Measurements from ENCODE around the gene MRPL50.

The MRPL50 gene

DNA sequence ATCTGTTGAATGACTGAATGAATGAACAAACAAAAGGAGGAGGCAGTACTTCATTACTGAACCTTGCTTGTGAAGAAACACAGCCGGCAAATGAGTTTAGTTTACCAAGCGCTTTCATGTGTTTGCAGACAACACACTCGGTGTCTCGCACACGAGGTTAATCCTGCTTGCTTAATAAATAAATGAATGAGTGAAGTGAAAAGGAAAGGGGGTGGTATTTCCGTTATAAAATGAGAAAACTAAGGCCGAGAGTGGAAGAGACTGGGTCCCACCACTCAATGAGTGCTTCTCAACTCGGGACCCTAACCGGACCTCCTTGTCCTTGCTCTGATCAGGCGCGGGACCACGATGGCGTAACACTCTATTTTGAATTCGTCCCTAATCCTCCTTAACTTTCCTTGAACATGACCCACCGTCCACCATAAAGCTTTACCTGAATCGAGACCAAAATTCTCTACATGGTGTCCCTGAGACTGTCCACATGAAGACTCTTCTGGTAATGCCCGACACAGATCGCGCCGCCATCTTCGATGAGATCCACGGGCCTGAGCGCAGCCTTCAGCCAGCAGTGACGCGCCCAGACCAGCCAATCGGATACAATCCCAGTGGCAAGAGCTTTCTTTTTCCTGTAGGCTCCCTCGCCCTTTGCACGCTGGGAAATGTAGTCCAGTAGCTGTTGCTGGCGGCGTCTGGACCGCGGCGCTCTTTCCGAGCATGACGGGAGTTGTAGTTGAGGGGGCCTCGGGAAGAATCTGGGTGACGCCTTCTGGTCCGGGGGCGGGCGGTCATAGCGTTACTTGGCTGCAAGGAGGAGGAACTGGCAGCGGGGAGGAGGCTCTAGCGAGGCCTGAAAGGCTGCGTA is at the start of gene MRPL50, which contains the start of gene ZNF189:
Gene MRPL50 (minus strand): TSS at position 551 of the 862 bp plus-strand sequence. CDS start 26 bp downstream, at position 525.
Gene ZNF189 (plus strand): TSS at position 784 of the 862 bp plus-strand sequence. CDS start 306 bp downstream, outside the sequence.
- DNase-seq, result peak; percentile 98 to 99

DNA sequence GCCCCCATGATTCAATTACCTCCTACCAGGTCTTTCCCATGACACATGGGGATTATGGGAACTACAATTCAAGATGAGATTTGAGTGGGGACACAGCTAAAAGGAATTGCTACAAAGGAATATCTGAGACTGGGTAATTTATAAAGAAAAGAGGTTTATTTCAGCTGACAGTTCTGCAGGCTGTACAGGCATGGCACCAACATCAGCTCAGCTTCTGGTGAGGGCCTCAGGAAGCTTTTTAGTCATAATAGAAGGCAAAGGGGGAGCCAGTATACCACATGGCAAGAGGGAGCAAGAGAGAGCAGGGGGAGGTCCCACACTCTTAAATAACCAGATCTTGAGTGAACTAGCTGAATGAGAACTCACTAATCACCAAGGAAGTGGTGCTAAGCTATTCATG is 48.3 kb upstream of the MRPL50 start:
- DNase-seq, result no peak

DNA sequence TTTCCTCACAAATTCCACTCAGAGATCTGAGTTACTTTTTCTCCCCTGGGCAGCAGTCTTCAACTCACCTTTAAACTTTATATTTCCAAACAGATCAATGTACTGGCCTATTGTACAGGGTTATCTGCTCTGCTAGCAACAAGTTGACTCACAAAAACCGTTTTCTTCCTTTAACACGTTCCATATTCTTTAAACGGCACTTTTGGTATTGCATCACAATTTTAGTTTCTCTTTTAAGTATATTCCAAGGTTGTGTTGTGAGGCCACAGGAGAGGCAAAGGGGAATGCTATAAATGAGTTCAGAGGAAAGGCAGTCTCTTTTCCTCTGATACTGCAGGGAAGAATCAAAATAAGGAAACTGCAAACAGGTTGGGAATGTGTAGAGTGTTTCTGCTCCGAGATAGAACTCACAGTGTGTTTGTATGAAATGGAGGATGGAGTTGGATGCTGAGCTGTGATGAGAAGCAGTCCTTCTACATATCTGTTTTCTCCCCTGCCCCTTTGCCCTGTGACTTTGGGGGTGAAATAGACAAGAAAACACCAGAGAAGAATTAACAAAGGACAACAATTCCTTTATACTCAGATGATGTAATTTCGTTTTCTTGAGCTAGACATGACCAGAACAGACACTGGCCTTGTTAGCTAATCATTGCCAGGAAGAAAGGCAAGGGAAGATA is 47.1 kb upstream of the MRPL50 start:
- no peak for DNase-seq

DNA sequence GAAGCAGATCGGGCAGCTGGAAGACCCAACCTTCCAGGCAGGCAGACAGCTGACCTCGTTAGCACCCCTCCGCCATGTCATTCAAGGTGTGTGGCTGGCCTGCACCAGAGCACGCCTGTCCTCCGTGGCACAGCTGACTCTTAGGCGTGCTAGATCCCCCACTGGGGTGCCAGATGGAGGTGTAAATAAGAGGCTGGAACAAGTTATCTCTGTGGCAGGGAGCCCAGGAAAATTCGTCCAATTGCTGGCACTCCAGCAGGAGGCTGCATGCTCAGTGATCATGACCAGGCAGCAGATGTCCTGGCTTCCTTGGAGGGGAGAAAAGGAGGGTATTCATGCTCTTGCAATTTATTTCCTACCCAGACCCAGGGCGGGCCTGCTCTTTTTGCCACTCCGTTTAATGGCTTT is 45.0 kb upstream of the MRPL50 start:
- DNase-seq, result no peak

DNA sequence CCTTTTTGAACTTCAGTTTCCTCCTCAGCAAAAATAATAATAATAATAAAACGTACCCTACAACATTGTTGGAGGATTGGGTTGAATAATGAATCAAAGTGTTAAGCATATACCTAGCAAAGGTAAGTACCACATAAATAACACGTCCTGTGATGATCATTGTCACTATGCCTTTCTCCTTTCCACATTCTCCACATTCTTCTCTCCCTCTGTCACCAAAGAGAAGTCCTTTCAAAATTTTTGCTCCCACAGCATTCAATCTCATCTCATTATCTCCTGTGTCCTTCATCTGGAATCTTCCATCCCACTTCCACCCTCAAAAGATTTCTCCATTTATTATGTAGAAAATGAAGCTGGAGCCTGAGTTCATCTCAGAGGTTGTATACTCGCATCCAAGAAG is 44.3 kb upstream of the MRPL50 start:
- DNase-seq, result no peak

DNA sequence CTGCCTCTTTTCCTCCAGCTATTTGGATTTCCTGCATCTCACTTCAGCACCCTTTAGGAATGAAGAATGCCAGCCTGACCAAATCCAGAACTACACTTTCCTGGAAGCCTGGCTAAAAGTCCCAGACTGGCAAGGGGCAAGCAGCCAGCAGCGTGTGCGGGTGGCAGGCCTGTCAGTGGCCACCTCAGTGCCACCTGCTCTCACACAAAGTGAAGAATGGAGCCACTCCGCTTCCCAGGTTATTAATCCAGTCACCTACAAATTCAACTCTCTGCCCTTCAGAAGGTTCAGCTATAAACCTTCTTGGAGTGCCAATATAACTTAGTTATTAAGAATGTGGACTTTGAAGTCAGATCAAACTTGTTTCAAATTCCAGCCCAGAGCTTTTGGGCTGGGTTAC is 43.9 kb upstream of the MRPL50 start:
- DNase-seq, result no peak

DNA sequence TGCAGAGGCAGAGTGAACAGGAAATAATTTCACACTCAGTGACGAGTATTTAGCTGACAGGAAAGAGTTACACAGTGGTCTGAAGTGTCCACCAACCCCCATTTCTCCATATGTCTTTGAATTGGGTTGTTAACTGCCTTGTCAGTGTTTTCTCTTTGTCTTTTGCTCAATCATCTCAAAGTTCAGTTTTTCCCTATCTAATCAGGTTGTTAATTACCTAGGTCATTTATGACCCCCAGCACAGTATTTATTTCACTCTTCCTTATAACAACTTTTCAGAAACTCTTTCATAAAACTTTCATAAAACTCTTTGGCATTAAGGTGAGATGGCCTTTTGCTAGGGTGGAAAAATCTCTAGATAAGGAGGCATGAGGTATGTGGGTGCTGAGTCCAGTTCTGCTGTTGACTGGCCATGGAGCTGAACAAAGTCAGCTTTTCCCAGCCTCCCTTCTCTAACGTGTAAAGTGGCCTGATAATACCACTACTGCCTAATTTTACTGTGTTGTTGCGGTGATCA is 42.4 kb upstream of the MRPL50 start:
- DNase-seq, result no peak

DNA sequence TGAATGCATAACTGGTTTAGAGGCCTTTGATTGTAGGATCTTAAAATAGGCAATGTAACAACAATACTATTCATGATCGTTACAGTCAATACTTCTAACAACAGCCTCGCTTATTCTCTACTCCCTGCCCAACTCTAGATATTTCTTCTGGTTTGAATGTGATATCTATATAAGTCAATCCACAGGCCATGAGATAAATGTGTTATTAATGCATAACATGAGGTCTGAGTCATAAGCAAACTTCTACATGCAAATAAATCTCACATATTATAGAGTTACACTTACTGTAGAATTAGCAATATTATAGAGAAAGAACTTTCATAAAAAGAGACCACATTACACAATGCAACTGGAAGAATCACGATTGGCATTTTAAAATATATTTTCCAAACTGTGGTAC is 40.1 kb upstream of the MRPL50 start:
- no peak for DNase-seq

DNA sequence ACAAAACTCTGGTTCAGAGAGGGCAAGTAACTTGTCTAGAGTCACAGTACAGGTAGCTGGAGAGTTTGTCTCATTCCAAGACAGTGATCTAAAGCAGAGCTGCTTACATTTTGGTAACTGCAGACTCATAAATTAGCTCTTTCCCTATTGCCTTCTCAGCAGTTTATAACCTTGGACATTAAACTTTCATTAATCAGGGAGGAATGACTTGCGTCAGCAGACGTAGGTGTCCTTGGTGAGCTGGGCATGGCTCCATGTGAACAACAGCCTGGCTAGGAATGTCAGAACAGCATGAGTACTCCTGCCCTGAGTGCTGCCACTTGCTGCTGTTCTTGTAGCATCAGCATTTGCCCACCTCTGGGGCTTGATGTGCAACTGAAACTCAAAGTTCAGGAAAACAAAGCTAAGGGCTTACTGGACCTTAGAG is 39.4 kb upstream of the MRPL50 start:
- no peak for DNase-seq

DNA sequence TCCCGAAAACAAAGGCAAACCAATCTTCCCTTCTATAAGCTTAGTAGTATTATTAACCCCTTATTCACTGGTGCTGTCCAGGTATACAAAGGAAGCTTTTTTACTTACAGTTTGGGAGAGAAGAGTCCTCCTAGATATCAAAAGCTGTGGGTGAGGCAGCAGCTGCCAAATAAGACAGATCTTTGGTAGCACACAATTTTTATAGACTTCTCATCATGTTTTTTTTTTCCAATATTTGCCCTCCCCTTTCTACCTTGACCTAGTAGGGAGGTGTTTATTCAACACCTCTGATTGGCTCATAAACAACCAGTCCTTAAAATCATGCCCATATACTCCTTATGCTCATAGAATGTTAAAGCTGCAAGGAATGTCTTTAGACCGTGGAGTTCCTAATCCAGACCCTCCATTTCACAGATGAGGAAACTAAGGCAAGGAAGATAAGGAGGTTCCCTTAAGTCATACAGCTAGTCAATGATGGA is 37.2 kb upstream of the MRPL50 start, which contains the start of gene ALDOB:
Gene ALDOB (minus strand): TSS at position 174 of the 479 bp plus-strand sequence. CDS start 4,887 bp downstream, outside the sequence.
- no peak for DNase-seq

DNA sequence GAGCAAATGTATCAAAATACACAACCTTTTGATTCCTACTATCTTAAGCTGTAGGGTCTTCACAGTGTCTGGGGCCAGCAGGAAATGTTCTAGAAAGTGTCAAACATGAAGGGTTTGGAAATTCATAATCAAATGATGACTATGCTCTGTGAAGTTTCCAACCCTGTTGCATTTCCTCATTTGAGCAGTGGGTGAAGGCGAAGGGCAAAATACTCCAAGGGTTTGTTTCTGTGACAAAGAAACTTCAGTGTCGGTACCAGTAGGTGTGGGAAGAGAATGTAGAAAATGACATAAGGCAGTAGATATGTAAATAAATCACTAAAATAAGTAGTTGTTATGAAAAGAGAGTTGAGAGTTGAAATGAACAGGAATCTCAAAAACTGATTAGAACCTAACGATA is 36.6 kb upstream of the MRPL50 start:
- no peak for DNase-seq

DNA sequence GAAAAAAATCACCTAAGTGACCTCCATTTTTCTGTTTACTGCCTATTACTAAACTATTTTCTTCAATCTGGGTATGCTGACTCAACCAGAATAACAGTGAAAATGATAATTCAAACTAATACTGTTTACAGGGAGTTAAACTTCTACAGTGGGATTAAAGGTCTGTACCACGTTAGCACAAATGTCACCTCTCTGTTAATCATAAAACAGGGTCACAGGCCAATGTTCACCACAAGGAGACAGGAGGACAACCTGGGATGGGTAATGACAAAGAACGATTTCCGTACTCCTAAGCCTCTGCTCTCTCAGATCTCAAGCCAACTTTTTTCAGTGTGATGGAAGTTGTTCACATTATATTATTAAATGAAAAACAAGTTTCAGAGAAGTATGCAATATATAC is 34.8 kb upstream of the MRPL50 start:
- no peak for DNase-seq

DNA sequence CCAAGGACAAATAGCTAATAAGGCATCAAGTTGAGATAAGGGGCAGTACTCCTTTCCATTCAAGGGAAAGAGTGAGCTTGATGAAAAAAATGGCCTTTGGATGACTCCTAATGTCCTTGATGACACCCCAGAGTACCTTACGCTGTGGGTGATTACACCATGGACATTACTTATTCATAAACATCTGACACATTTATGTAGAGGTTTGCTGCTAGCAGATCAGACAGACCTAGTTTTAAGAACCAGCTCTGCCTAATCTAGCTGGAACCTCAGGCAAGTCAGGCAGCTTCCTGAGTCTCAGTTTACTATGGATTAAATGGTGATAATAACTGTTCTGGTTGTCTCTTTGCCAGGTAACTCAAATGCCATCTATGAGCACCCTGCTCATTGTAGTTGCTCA is 34.3 kb upstream of the MRPL50 start:
- DNase-seq, result no peak

DNA sequence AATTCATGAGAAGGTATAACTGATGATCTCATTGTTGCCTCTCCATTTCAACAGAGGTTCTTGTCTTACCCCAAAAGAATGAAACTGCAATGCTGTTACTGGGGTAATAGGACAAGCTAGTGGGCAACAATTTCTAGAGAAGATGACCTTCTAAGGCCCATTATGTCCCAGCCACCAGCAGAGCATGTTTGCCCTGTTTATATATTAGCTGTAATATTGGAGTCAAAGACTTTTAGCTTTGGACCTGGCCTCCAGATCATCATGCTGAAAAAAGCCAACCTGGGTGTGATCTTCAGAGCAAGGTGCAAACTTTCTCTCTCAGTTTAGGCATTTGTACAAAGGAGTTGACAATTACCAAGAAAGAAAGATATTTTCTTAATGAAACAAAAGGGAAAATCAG is 33.8 kb upstream of the MRPL50 start:
- no peak for DNase-seq

DNA sequence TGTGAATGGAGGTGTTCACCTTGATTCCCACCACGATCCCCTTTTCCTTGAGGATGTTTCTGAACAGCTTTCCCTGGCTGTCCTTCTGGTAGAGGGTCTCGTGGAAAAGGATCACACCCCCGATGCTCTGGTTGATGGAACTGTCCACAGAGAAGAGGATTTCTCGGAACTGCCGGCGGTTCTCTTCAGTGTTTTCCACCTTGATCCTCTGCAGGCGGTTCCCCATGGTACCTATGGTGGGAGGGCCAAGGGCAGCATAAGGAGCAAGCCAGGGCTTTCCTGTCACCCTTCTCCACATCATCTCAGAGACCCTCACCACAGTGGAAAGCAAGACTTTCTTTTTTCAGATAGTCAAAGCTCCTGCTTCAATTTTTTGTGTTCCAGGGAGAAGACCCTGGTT is 31.3 kb upstream of the MRPL50 start:
- DNase-seq, result no peak

DNA sequence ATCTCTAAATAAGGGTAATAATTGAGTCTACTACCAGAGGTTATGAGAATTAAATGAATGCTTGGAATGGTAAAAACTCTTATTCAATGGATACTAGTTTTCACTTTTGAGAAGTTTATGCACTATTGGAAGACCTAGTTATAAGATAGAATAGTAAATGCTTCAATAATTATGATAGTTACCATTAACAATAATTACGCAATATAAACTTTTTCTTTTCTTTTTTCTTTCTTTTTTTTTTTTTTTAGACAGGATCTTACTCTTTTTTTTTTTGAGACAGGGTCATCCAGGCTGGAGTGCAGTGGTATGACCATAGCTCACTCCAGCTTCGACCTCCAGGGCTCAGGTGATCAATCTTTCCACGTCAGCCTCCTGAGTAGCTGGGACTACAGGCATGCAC is 30.5 kb upstream of the MRPL50 start:
- no peak for DNase-seq

DNA sequence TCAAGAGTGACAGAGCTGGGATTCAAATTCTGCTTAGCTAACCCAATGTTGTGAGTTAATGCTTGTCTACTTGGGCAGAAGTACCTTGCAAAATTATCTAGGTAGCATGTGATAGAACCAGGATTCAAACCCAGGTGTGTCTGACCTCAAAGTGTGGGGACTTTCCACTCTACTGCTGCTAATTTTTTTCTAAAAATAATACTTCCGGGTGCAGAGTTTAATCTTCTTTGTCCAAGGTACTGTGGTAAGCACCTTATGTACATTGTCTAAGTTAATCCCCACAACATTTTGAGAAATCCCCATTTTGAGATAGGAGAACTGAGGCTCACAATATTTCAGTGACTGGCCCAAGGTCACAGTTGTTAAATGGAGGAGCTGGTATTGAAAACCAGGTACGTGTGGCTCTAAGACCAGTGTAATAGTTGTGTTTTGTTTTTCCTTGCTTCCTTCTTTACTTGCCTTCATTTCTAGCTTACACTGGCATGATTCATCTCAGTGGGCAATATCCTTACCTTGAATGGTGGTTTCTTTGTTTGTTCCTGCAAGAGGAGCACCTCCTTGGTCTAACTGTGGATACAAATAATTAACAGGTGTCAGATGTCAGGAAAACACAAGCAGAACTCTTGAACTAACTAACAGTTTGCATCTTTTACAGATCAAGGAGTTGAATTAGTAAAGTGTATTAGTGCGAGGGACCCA is 29.7 kb upstream of the MRPL50 start:
- no peak for DNase-seq

DNA sequence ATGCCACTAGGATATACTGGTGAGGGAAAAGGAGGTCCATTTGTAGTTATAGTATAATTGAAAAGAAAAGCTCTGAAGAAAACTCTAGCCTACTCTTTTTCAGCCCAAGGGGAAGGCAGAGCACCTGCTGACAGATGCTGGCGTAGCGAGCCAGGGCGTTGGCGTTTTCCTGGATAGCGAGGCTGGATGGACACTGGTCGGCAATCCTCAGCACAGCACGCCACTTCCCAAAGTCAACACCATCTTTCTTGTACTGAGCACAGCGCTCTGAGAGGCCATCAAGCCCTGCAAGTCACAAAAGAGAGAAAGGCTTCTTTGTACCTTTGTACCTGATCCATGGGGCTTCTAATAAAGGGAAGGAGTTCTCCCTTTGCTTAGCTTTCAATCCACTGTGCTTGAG is 28.9 kb upstream of the MRPL50 start:
- no peak for DNase-seq

DNA sequence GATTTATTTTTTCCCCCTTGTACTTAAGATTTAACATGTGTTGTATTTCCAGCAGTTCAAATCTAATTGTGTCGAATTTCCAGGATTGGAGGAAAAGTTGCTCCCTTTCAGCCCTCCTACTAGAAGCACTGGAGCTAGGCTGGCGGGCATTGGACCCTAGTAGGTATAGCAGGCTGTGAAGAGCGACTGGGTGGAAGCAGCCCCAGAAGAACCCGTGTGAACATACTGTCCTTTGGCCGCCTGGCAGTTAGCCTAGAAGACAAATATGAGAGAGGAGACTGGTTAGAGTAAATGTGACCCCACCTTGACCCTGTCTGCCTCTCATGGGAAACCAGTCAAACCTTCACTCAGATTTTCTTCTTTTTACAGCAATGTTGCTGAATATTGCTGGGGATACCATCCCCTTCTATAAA is 23.2 kb upstream of the MRPL50 start:
- no peak for DNase-seq

DNA sequence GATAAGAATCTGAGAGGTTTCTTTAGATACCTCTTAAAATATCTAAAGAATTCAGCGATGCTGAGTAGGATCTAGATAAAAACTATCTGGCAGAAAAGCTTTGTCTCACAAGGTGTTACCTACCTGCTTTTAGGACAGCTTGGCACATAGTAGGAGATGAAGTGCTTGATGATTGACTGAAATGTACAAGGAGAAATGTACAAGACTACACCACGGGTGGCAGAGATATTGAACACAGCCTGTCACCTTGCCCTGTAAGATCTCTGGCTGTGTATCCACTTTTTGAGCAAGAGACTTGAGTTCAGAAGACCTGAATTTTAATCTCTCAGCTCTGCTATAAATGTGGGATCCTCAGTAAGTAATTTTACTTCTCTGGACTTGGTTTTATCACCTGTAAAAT is 21.4 kb upstream of the MRPL50 start:
- no peak for DNase-seq

DNA sequence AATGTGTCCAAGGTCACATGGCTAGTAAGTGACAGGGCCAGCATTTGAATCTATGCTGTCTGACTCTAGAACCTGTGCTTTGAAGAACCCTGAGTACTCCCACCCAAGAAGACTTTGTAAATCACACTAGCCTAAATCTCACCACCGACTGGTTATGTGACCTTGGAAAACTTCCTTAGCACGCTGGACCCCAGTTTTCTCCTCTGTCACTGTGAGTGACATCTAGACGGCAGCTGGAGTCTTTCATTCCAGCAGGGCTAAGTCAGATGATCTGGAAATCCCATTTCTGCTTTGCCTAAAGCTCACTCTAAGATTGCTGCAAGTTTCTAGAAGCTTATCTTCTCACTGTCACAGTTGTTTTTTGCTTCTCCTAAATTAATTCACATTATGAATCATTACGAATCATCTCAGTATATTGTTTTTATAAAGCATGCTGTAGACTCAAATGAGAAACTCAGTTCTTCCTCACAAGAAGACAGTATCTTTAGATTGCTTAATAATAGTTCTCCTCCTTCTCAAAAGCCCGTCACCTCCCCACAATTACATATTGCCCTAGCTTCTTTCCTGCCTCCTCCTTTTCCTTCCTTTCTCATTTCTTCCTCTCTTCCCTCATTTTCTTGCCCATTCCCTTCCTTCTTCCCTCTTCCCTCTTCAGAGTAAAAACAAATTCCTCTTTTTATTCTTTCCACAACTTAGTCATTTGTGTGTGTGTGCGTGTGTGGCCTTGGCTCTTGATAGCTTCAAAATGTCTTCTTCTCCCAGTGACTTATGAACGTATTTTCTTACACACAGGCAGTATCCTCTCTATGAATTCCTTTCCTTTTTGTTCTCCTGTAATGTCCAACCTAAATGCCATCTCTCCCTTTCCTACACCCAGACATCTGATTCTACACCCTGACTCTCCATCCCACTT is 20.4 kb upstream of the MRPL50 start:
- DNase-seq, result no peak

DNA sequence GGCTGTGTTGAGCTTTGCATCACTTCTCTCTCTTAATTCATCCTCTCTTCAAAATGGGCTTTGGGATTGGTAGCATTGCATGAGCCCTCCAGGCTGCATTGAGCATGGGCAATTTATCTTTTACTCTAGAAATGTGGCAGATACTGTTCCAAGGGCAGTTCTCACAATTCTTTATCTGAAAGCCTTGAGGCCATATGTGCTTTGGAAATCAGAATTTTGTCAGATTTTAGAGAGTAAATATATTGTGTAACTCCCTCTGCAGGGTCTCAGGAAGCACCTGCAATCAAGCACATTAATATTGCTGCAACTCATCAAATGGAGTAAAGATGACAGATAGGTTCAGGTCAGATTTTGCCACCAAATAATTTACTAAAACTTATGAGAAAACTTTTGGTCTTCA is 19.6 kb upstream of the MRPL50 start:
- DNase-seq, result no peak

Data from CD4-positive, alpha-beta T cell treated with Interferon alpha-2 for 1 hour (primary cell).